Hindlimb muscle (tissue), 1 donor: ENCODE data around the gene MSLN. TPM values are rescaled to one million over a fixed set of nuclear protein-coding genes. Genes with fewer than 3 reads are reported as not detected.
"Not testable (repeated sequence)": the region's sequence is repeated elsewhere in the genome, so short reads cannot be mapped to it uniquely, and the experiment has no call there.

Experiments
- DNase-seq: peaks from one replicate; pipeline ENCODE4 v3.0.0-alpha.2; 2013
- polyA plus RNA-seq: library from polyadenylated mRNA; unstranded; fragments of 120-200 nt; gene quantifications from one replicate; pipeline ENCODE4 v1.2.1, GENCODE V29; 2013; ENCODE audit not compliant: insufficient read length

Gene MSLN
- polyA plus RNA-seq, result 0.97 TPM

GRCh38 chr16:760545-761343 lies at the start of gene MSLN:
Gene MSLN, plus strand, starts transcription at chr16:760734. Its CDS starts 1,947 bp downstream, at chr16:762681.
- DNase-seq, result no peak

- DNase-seq, result no peak
Observed at GRCh38 chr16:711084-711483, 49.5 kb upstream of the MSLN start.

- DNase-seq, result peak; percentile 79
Observed at GRCh38 chr16:711548-712320, 48.8 kb upstream of the MSLN start.

DNA sequence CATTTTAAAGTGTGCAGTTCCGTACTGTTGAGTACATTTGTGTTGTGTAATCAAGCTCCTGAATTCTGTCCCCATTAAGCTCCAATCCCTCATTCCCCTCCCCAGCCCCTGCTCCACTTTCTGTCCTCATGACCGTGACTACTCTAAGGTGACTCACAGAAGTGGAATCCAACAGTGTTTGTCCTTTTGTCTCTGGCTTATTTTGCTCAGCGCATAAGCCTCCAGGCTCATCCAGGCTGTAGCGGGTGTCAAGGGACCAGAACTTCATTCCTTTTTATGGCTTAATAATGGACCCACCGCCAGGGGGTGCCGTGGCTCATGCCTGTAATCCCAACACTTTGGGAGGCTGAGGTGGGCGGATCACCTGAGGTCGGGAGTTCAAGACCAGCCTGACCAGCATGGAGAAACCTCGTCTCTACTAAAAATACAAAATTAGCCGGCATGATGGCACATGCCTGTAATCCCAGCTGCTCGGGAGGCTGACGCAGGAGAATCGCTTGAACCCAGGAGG lies 47.7 kb upstream of the MSLN start:
- DNase-seq, result not testable (repeated sequence)

- no peak for DNase-seq
Observed at GRCh38 chr16:714079-714478, 46.5 kb upstream of the MSLN start.

DNA sequence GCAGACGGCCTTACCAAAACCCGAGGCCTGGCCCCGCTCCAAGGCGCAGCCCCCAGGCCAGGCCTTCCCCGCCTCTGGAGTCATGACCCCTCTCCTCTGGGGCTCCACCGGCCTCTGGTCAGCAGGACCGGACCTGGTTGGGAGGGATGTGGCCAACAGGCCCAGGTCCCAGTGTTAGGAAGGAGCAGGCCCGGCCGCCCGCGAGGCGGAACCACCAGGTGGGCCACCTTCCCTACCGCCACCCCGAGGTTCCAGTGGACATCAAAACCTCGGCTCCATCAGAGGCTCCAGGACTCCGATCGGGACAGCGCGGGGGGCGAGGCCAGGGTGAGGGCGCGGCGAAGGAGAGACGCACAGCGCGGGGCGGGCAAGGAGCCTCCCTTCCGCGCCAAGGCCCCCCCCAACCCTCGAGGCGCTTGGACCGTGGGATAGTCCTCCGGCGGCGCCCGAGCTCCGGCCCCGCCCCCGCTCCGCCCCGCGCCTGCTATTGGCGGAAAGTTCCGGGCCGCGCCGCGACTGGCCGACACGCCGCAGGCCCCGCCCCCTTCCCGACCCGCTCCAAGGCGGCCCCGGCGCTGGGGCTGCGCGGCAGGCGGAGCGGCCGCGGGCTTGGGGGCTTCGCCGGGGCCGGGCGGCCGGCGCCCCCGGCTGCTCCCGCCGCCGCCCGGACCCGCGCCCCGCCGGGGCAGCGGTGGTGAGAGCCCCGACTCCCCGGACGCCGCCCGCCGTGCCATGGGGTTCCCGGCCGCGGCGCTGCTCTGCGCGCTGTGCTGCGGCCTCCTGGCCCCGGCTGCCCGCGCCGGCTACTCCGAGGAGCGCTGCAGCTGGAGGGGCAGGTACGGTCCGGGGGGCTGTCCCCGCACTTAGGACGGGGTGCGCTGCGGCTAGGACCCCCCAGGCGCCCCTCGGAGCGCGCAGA lies 45.7 kb upstream of the MSLN start, which contains the start of gene METRN:
TSS of gene METRN (plus strand) at position 561 of the 919 bp plus-strand sequence. CDS start at position 733, 172 bp downstream.
- DNase-seq, result peak; percentile 94

DNA sequence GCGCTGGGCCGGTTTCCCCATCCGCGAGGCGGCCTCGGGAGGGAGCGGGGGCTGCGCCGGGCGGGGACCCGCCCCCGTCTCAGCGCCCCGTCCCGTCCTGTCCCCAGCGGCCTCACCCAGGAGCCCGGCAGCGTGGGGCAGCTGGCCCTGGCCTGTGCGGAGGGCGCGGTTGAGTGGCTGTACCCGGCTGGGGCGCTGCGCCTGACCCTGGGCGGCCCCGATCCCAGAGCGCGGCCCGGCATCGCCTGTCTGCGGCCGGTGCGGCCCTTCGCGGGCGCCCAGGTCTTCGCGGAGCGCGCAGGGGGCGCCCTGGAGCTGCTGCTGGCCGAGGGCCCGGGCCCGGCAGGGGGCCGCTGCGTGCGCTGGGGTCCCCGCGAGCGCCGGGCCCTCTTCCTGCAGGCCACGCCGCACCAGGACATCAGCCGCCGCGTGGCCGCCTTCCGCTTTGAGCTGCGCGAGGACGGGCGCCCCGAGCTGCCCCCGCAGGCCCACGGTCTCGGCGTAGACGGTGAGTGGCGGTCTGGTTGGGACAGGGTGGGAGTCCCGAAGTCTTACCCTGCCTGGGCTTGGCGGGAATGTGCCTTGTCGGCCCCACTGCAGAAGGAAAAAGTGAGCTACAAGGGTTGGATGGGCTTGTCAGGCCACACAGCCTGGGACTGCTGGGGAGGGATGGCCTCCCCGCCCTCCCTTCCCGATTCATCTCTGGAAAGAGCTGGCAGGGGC lies 44.9 kb upstream of the MSLN start:
- DNase-seq, result no peak

- no peak for DNase-seq
Observed at GRCh38 chr16:716200-716568, 44.4 kb upstream of the MSLN start.

GRCh38 chr16:716768-717325 lies 43.7 kb upstream of the MSLN start:
- DNase-seq, result no peak

GRCh38 chr16:717450-718245 lies 42.9 kb upstream of the MSLN start:
- no peak for DNase-seq

GRCh38 chr16:718389-718788 lies 42.1 kb upstream of the MSLN start:
- DNase-seq, result no peak

DNA sequence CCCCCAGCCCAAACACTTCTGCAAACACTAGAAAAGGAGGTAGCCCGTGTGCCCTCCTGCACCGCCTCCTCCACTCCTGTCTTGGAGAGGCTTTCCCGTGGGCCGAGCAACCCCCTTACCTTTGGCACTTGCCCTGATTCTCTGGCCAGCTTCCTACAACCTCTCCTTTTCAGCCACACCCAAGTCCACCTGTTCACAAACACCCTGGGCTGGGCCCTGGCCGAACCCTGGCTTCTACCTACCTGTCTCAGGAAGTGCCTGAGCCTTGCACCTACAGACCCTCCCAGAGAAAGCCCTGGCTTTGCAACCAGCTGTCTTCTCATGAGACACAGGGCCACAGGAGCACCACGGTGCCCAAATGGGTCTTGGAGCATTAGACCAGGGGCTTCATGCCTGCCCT lies 41.6 kb upstream of the MSLN start:
- no peak for DNase-seq

DNA sequence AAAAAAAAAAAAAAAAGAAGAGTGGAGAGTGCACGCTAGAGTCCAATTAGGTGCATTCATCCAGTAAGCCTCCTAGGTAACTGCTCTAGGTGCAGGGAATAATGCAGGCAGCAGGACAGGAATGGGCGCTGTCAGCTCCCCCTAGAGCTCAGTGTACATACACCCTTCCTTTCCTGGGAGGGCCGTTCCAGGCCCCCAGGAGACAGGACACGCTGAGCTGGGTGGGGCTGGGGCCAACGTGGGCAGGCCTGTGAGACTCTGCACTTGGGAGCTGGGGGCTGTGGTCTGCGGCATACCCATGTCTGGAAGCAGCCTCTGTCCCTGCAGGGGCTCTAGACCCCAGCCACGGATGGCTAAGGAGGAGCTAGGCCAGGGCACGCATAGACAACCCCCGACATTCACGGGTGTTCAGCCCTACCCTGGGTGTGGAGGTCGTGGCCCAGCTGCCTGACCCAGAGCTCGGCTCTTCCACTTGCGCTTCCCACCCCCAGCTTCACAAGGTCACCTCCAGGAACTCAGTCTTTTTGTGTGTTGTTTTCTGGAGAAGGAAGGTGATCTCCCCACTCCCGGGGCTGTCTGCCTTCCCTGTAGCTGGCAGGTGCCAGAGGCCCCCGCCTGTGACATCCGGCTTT lies 40.6 kb upstream of the MSLN start:
- no peak for DNase-seq

- peak; percentile 74 for DNase-seq
Observed at GRCh38 chr16:720447-720989, 40.0 kb upstream of the MSLN start.

DNA sequence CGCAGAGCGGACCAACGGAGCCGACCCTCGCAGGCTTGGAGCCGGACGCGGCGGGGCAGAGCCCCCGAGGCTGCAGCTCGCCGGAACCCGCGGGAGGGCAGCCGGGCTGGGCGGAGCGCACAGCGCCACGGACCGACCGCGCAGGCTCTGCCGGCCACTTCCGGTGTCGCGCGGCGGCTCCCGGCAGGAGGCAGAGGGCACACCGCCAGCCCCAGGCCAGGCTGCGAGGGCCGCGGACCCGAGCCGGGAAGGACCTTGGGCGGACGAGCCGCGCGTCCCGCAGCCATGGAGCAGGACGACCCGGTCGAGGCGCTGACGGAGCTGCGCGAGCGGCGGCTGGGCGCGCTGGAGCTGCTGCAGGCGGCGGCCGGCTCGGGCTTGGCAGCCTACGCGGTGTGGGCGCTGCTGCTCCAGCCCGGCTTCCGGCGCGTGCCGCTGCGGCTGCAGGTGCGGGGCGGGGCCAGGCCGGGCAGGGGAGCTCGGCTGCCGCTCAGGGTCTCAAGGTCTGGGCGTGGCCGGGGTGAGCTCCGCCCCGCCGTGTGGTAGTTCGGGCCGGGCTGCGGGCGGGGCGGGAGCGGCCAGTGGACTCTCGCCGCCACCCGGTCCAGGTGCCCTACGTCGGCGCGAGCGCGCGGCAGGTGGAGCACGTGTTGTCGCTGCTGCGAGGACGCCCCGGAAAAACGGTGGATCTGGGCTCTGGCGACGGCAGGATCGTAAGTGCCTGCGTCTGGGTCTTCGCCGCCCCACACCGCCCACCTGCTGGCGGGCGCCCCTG lies 39.4 kb upstream of the MSLN start, which contains the start of gene ANTKMT:
TSS of gene ANTKMT (plus strand) at position 157 of the 775 bp plus-strand sequence. CDS start at position 286, 129 bp downstream.
- peak; percentile 81 for DNase-seq

DNA sequence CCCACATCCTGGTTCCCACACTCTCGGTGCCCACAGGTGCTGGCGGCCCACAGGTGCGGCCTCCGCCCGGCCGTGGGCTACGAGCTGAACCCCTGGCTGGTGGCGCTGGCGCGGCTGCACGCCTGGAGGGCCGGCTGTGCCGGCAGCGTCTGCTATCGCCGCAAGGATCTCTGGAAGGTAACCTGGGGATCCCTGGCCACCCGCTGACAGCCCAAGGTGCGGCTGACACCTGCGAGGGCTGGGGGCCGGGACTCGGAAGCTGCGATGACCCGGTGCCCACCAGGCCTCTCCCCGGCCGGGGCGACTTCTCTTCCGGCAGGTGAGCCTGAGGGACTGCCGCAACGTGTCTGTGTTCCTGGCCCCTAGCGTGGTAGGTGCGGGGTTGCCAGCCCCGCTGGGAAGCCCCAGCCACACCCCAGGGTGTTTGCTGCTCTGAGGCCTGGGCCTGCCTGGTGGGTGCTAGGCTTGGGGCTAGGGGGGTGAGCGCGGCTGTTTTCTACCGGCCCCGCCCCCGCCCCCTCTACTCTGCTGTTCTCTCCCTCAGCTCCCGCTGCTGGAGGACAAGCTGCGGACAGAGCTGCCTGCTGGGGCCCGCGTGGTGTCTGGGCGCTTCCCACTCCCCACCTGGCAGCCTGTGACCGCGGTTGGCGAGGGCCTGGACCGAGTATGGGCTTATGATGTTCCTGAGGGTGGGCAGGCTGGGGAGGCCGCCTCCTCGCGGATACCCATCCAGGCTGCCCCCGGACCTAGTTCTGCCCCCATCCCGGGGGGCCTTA lies 38.6 kb upstream of the MSLN start:
- no peak for DNase-seq

GRCh38 chr16:722835-723633 lies 37.5 kb upstream of the MSLN start:
- no peak for DNase-seq
